GM10248 (cell line): ENCODE results near the gene ANKRD27.

Experiments
- CTCF ChIA-PET: fragments of 300-600 bp; sonication (Branson Sonifier 250); formaldehyde crosslinking; extraction: SDS; loops from one replicate; lab custom pipeline; 2021; ENCODE audit warnings: antibody characterized with exemption; lab: Yijun Ruan, JAX
- POLR2A ChIA-PET: fragments of 350-650 bp; sonication (Branson Sonifier 250); formaldehyde crosslinking; extraction: SDS; loops from one replicate; lab custom pipeline; 2020; ENCODE audit warnings: antibody characterized with exemption; lab: Yijun Ruan, JAX
- DNase-seq: peaks from one replicate; pipeline ENCODE4 v3.0.0; 2012; ENCODE audit errors: extremely low spot score
- CTCF ChIP-seq: IDR thresholded peaks from 2 replicates; pipeline ENCODE4 v1.5.1; 2012; ENCODE audit warnings: mild to moderate bottlenecking, low read depth; ENCODE audit errors: extremely low read depth, missing control alignments, control extremely low read depth

ANKRD27 gene

GRCh38 chr19:32550666-32551065 is 124.3 kb downstream of the ANKRD27 start:
- POLR2A ChIA-PET, result no interaction called here
- CTCF ChIA-PET, result no interaction called here
- TF ChIP-seq CTCF, result no peak

More at GRCh38 chr19:32550666-32551065, 124.3 kb downstream of the ANKRD27 start:
- no peak for DNase-seq
